Activated T-helper 2 cell treated with anti-CD3 and anti-CD28 coated beads, Interferon-gamma antibody, Interleukin-2, Interleukin-4, amounts not matched to agents 10 μg/mL and 5 μg/mL and 100 μg/mL, durations not matched to agents 14 hours and 24 hours and 36 hours (primary cell): Measurements from ENCODE around the gene UBE2N. TPM values are rescaled to one million over a fixed set of nuclear protein-coding genes. Genes with fewer than 3 reads are reported as not detected.

Experiments
- DNase-seq: peaks from one replicate; pipeline ENCODE4 v3.0.0; 2021; ENCODE audit warnings: low spot score
- H3K27ac Mint-ChIP-seq: one replicate; pipeline ENCODE4 v1.8.0; 2021; ENCODE audit warnings: mixed read lengths
- H3K27me3 Mint-ChIP-seq: one replicate; pipeline ENCODE4 v1.8.0; 2021; ENCODE audit warnings: low read depth, mixed read lengths
- H3K36me3 Mint-ChIP-seq: one replicate; pipeline ENCODE4 v1.8.0; 2021; ENCODE audit warnings: low read depth, mixed read lengths
- H3K4me1 Mint-ChIP-seq: one replicate; pipeline ENCODE4 v1.8.0; 2021; ENCODE audit warnings: low read depth, mixed read lengths
- H3K4me3 Mint-ChIP-seq: one replicate; pipeline ENCODE4 v1.8.0; 2021; ENCODE audit warnings: low read depth, mild to moderate bottlenecking, moderate library complexity, mixed read lengths
- H3K9me3 Mint-ChIP-seq: one replicate; pipeline ENCODE4 v1.8.0; 2021; ENCODE audit warnings: mixed read lengths
- intact Hi-C: fragments of 100-400 bp; cut with micrococcal nuclease; formaldehyde crosslinking; loops from one replicate; pipeline ENCODE4 v1.15.1; 2023
- total RNA-seq: library from RNA; stranded (reverse); gene quantifications from 2 replicates; pipeline ENCODE4 v1.2.3, GENCODE V29; 2022

Gene UBE2N, protein sequence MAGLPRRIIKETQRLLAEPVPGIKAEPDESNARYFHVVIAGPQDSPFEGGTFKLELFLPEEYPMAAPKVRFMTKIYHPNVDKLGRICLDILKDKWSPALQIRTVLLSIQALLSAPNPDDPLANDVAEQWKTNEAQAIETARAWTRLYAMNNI
- 258 and 261 TPM in 2 replicates for total RNA-seq

DNA sequence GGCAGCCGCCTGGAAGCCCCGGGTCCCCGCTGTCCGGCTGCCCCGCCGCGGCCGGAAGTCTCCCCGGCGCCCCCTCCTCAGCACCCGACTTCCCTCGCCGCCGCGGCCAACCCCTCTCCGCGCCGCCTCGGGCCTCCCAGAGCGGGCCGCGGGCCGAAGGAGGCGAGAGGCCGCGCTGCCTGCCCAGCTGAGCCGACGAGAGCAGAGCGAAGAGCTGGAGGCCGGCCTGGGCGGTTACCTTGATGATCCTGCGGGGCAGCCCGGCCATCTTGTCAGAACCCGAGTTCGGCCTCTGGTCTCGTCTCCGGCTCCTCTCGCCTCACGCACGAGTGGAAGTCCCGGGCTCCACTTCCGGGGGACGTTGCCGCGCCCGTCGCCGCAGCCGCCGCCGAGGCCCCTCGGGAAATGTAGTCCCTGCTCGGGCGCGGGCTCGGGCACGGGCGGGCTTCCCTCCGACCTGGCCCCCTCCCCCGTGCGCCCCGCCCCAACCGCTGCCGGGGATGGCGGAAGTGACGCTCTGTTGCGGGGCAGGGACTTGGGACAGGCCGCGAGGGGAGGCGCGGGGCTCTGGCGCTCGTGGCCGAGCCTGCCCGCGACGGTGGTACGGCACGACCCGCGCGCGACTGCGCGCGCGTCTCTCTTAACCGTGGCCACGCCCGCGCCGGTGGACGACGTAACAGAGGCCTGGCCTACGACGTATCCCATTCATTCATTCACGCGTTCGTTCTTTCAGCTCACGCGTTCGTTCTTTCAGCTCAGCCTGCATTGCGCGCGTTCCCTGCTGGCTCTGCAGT, at the start of gene UBE2N:
Gene UBE2N, minus strand, starts transcription at position 331 of the 794 bp plus-strand sequence. Its CDS starts 63 bp downstream, at position 268.
- peaks cover 38% of the 10 kb centered on the region for H3K4me1 Mint-ChIP-seq
- no peaks in the 10 kb centered on the region for H3K27me3 Mint-ChIP-seq
- no peaks in the 10 kb centered on the region for H3K9me3 Mint-ChIP-seq
- DNase-seq, result peak; percentile 94
- peak within 1 kb of the TSS; percentile 98 for H3K4me3 Mint-ChIP-seq
- intact Hi-C loops, result loop anchor here (1.0 to 10.0 kb wide), 6 partner anchors 21 to 515 kb away; partner anchors contain the start of genes CRADD, EEA1, MRPL42 and SOCS2
- H3K27ac Mint-ChIP-seq, result peak within 1 kb of the TSS; percentile 95
- H3K36me3 Mint-ChIP-seq, result peaks cover 13% of the 10 kb centered on the region

- intact Hi-C loops, result no loop called here
- Mint-ChIP-seq H3K9me3 (no peaks in the 10 kb centered on the region), H3K4me1 (no peaks in the 10 kb centered on the region), H3K36me3 (peaks cover 42% of the 10 kb centered on the region), H3K4me3 (no peak overlapping the region), H3K27me3 (no peaks in the 10 kb centered on the region), H3K27ac (no peak overlapping the region)
- DNase-seq, result no peak
Measured at GRCh38 chr12:93484315-93484981, 42.7 kb upstream of the UBE2N start.

GRCh38 chr12:93483151-93483807, 41.5 kb upstream of the UBE2N start:
- Mint-ChIP-seq H3K4me1 (no peaks in the 10 kb centered on the region), H3K27me3 (no peaks in the 10 kb centered on the region)

DNA sequence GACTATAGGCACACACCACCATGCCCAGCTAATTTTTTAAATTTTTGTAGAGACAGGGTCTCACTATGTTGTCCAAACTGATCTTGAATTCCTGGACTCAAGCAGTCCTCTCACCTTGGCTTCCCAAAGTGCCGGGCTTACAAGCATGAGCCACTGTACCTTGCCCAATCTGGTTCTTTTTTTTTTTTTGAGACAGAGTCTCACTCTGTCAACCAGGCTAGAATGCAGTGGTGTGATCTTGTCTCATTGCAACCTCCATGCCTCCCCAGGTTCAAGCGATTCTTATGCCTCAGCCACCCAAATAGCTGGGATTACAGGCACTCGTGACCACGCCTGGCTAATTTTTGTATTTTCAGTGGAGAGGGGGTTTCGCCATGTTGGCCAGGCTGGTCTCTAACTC, 41.0 kb upstream of the UBE2N start:
- Mint-ChIP-seq H3K27me3 (no peaks in the 10 kb centered on the region), H3K4me3 (no peak overlapping the region), H3K9me3 (no peaks in the 10 kb centered on the region), H3K36me3 (peaks cover 31% of the 10 kb centered on the region), H3K27ac (no peak overlapping the region), H3K4me1 (no peaks in the 10 kb centered on the region)
- intact Hi-C loops, result no loop called here
- no peak for DNase-seq

More at GRCh38 chr12:93483151-93483807, 41.5 kb upstream of the UBE2N start:
- peaks cover 33% of the 10 kb centered on the region for H3K36me3 Mint-ChIP-seq
- no peak overlapping the region for H3K27ac Mint-ChIP-seq
- H3K4me3 Mint-ChIP-seq, result no peak overlapping the region
- no peaks in the 10 kb centered on the region for H3K9me3 Mint-ChIP-seq
- no peak for DNase-seq
- intact Hi-C loops, result no loop called here

GRCh38 chr12:93476555-93476954, 34.8 kb upstream of the UBE2N start:
- intact Hi-C loops, result no loop called here
- Mint-ChIP-seq H3K27me3 (no peaks in the 10 kb centered on the region), H3K36me3 (peaks cover 23% of the 10 kb centered on the region), H3K4me3 (no peak overlapping the region), H3K27ac (no peak overlapping the region), H3K4me1 (peaks cover 3% of the 10 kb centered on the region), H3K9me3 (no peaks in the 10 kb centered on the region)
- no peak for DNase-seq

DNA sequence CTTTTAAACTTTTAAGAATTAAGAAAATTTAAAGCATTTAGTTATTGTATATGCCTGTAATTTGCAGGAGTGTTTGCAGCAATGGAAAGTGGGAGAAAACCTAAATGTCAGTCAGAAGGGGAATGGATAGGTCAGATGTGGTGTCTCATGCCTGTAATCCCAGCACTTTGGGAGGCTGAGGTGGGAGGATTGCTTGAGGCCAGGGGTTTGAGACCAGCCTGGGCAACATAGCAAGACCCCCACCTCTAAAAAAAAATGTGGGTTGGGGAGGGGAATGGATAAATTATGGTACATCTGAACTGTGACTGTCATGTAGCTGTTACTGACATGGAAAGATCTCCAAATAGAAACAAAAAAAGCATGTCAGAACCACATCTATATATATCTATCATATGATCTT, 27.6 kb upstream of the UBE2N start:
- peak overlapping the region; percentile 19 for H3K4me3 Mint-ChIP-seq
- intact Hi-C loops, result no loop called here
- no peaks in the 10 kb centered on the region for H3K9me3 Mint-ChIP-seq

DNA sequence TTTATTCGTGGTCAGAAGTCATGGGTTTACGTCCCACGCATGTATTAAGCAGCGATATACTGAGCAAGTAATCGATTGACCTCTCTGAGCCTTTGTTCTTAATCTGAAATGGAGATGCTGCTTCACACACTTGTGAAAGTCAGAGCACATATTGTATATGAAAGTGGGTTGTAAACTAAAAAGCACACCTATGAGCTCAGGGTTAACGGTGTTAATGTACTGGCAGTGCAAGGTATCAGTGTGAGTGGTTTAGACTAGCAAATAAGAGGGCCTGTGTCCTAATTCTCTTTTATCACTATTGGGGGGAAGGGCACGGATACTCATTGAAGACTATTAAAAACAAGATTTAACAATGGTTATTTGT, 26.2 kb upstream of the UBE2N start:
- H3K27me3 Mint-ChIP-seq, result no peaks in the 10 kb centered on the region
- H3K27ac Mint-ChIP-seq, result peak overlapping the region; percentile 86
- peak overlapping the region; percentile 86 for H3K4me3 Mint-ChIP-seq
- H3K36me3 Mint-ChIP-seq, result peaks cover 23% of the 10 kb centered on the region
- H3K4me1 Mint-ChIP-seq, result peaks cover 29% of the 10 kb centered on the region
- H3K9me3 Mint-ChIP-seq, result no peaks in the 10 kb centered on the region
- intact Hi-C loops, result no loop called here
- no peak for DNase-seq

More for the DNA sequence above, 27.6 kb upstream of the UBE2N start:
- Mint-ChIP-seq H3K27me3 (no peaks in the 10 kb centered on the region), H3K4me1 (peaks cover 29% of the 10 kb centered on the region), H3K36me3 (peaks cover 26% of the 10 kb centered on the region), H3K27ac (peak overlapping the region; percentile 34)
- DNase-seq, result no peak

GRCh38 chr12:93467351-93468007, 25.7 kb upstream of the UBE2N start, which contains the start of gene MRPL42:
Gene MRPL42, plus strand, starts transcription at chr12:93467514. Its CDS starts 1,772 bp downstream, at chr12:93469286.
- H3K36me3 Mint-ChIP-seq, result peaks cover 23% of the 10 kb centered on the region
- peaks cover 29% of the 10 kb centered on the region for H3K4me1 Mint-ChIP-seq

GRCh38 chr12:93466625-93467350, 25.0 kb upstream of the UBE2N start:
- Mint-ChIP-seq H3K36me3 (peaks cover 23% of the 10 kb centered on the region), H3K9me3 (no peaks in the 10 kb centered on the region), H3K27ac (peak overlapping the region; percentile 86), H3K27me3 (no peaks in the 10 kb centered on the region), H3K4me1 (peaks cover 26% of the 10 kb centered on the region), H3K4me3 (peak overlapping the region; percentile 86)
- no peak for DNase-seq
- intact Hi-C loops, result loop anchor here (1.0 kb wide), 3 partner anchors 24 to 105 kb away; partner anchors contain the start of gene NUDT4

More at GRCh38 chr12:93467351-93468007, 25.7 kb upstream of the UBE2N start, which contains the start of gene MRPL42:
- intact Hi-C loops, result loop anchor here (1.0 kb wide), 3 partner anchors 25 to 104 kb away; partner anchors contain the start of gene NUDT4
- Mint-ChIP-seq H3K27me3 (no peaks in the 10 kb centered on the region), H3K4me3 (peak within 1 kb of the TSS; percentile 86), H3K9me3 (no peaks in the 10 kb centered on the region), H3K27ac (peak within 1 kb of the TSS; percentile 86)
- DNase-seq, result peak; percentile 91

DNA sequence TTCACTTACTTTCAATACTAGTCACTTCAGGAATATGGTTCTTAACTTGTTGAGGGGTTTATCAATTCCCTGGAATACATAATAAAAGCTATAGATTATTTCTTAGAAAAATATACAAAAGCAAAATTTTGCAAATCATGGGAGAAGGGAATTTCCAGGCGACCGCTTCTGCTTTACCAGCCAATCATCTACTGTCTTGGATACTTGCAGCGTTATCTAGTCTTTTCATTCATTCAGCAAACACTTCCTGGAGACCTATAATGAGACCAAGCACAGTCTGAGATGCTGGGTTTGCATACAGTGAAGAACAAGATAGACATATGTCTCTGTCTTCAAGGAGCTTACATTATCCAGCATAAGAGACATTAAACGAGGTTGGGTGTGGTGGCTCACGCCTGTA, 24.1 kb upstream of the UBE2N start:
- Mint-ChIP-seq H3K27ac (no peak overlapping the region), H3K4me1 (peaks cover 26% of the 10 kb centered on the region), H3K9me3 (no peaks in the 10 kb centered on the region), H3K4me3 (no peak overlapping the region), H3K36me3 (peaks cover 17% of the 10 kb centered on the region), H3K27me3 (peaks cover 1% of the 10 kb centered on the region)
- intact Hi-C loops, result no loop called here
- DNase-seq, result no peak

- Mint-ChIP-seq H3K27ac (no peak overlapping the region), H3K36me3 (no peaks in the 10 kb centered on the region), H3K4me3 (no peak overlapping the region), H3K4me1 (no peaks in the 10 kb centered on the region), H3K9me3 (no peaks in the 10 kb centered on the region), H3K27me3 (peaks cover 1% of the 10 kb centered on the region)
- DNase-seq, result no peak
- intact Hi-C loops, result no loop called here
Measured at GRCh38 chr12:93461503-93461902, 19.8 kb upstream of the UBE2N start.
